ENCODE data around the gene SLC35B1.

DNA sequence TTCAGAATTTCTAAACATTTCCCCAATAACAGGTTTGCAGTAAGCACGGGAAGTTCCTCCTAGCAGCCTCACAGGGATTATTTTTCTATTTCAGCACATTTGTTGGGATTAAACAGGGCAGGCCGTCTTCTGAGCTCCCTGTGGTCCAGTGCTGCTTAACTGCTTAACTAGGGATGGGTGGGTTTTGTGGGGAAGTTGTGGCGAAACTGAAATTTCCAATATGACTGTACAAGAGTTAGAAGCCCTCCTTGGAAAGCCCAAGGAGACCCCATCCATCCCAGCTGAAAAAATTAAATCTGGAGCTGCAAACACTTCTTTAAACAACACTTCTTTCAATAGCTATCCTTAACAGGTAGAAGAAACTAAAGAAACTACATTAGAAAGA lies 33.9 kb upstream of the SLC35B1 start:
- TF ChIP-seq POLR2AphosphoS5 (IDR thresholded peaks at IDR 0.05; ENCODE audit: low read depth, low read length) (no peak), REST (IDR thresholded peaks at IDR 0.05; ENCODE audit: insufficient read depth in 1 of 2, low read depth in 2 of 2, low read length in 2 of 2) (no peak), SIN3A (IDR thresholded peaks at IDR 0.05; ENCODE audit: borderline replicate concordance, insufficient read depth, low read length) (no peak), TAF1 (IDR thresholded peaks at IDR 0.05; ENCODE audit: borderline replicate concordance, insufficient read depth, low read length) (no peak)
